ENCODE data around the gene CNTFR. TPM values are rescaled to one million over a fixed set of nuclear protein-coding genes. Genes with fewer than 3 reads are reported as not detected.
A peak's percentile ranks its signal among the peaks of the same experiment; 100 is the strongest.

The CNTFR gene
- total and polyA plus RNA-seq, 2 experiments from 2014 or later = not detected

DNA sequence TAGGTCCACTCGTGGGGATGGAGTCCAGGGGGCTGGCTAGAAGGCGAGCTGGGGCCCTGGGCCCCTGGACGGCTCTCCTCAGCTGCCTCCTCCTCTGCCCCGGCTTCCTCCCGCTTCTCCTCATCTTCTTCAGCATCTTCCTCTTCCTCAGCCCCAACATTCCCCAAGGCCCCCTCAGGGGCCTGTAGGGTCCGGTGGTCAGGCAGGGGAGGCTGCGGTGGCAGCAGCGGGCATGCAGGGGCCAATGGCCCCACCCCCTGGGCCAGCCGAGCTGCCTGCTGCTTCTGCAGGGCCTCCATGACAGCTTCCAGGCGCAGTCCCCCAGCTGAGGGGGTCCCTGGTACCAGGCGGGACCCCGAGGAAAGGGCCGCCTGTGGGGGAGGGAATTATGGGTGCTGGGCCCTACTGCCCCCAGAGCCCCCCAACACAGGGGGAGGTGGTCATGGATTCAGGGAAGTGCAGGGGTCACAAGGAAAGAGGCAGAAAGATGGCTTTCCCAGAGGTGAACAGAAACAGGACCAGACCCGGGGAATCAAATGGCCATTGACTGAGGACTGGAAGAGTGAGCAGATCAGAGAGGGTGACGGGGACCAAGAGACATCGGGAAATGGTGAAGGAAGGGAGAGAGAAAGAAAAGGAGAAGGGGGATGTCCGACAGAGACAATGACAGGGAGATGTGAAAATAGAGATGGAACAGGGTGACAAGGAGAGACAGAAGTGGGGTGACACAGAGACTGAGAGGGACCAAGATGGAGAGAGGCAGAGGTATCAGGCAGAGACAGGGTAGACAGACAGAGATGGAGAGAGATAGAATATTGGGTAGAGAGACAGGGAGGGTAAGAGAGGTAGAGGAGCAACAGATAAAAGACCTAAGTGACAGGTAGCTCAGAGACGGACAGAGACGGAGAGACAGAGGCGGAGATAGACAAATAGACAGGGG, 38.5 kb upstream of the CNTFR start:
- H3K79me2 ChIP-seq (ENCODE audit: insufficient read depth) = no peaks in the 10 kb centered on the region
- H3K27me3 ChIP-seq (replicated peaks; ENCODE audit: insufficient read depth) = peaks cover 65% of the 10 kb centered on the region
- H3K4me1 ChIP-seq (ENCODE audit: insufficient read depth) = no peaks in the 10 kb centered on the region
- TF ChIP-seq EZH2 (IDR thresholded peaks at IDR 0.05; ENCODE audit: insufficient read depth, poor library complexity, severe bottlenecking) (peak; percentile 100), EZH2phosphoT487 (IDR thresholded peaks at IDR 0.05; ENCODE audit: insufficient read depth, low read depth) (peak; percentile 88)
- H3F3A ChIP-seq (ENCODE audit: insufficient read depth) = peaks cover 7% of the 10 kb centered on the region; the same call in 1 of the 2 replicates
- no peaks in the 10 kb centered on the region for H4K20me1 ChIP-seq (ENCODE audit: insufficient read depth)
- in situ Hi-C loops (cut with MboI) = no loop called here
- H3K27ac ChIP-seq = no peak overlapping the region
- H2AFZ ChIP-seq = 0 out of 2 replicates have a peak overlapping the region, but pooled peaks have one; percentile 33
- no peak overlapping the region for H3K9ac ChIP-seq
- DNase-seq = no peak
- no peaks in the 10 kb centered on the region for H3K36me3 ChIP-seq (ENCODE audit: low read depth)
- no peaks in the 10 kb centered on the region for H3K9me3 ChIP-seq (ENCODE audit: low read depth)
- H3K4me2 ChIP-seq (ENCODE audit: unreplicated experiment) = peak overlapping the region; percentile 30
- H3K9me2 ChIP-seq (ENCODE audit: insufficient read depth) = no peaks in the 10 kb centered on the region
- H3K4me3 ChIP-seq = peak overlapping the region; percentile 52
- WGBS, 2 experiments (ENCODE audit: low coverage in 1 of 2, low lambda C conversion rate in 2 of 2, missing lambda C conversion rate in 2 of 2) = 17 to 22% methylated on average over 14 to 20 of the region's 20 CpGs

DNA sequence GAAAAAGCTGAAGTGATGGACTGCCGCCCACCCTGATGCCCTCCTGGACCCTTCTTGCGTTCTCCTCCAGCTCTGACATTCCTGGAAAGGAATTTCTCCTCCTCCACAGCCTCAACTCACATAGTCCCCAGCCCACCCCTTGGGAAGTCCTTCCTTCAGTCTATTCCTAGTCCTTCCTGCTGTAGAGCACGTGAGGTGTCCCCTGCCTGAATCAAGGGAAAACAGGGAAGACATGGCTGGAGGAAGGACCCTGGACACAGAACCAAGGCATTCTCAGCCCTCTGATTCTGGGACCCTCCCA, 35.6 kb upstream of the CNTFR start:
- H3F3A ChIP-seq (ENCODE audit: insufficient read depth) = no peaks in the 10 kb centered on the region
- H3K9me3 ChIP-seq (ENCODE audit: low read depth) = no peaks in the 10 kb centered on the region
- H3K9me2 ChIP-seq (ENCODE audit: insufficient read depth) = no peaks in the 10 kb centered on the region
- no peak overlapping the region for H3K27ac ChIP-seq
- no peaks in the 10 kb centered on the region for H3K4me1 ChIP-seq (ENCODE audit: insufficient read depth)
- peaks cover 1% of the 10 kb centered on the region for H3K79me2 ChIP-seq (ENCODE audit: insufficient read depth)
- no peak for DNase-seq
- peaks cover 60% of the 10 kb centered on the region for H3K27me3 ChIP-seq (replicated peaks; ENCODE audit: insufficient read depth)
- no peak for TF ChIP-seq EZH2phosphoT487 (IDR thresholded peaks at IDR 0.05; ENCODE audit: insufficient read depth, low read depth)
- TF ChIP-seq EZH2 (IDR thresholded peaks at IDR 0.05; ENCODE audit: insufficient read depth, poor library complexity, severe bottlenecking) = no peak
- no peak overlapping the region for H3K4me3 ChIP-seq
- no peak overlapping the region for H2AFZ ChIP-seq
- in situ Hi-C loops (cut with MboI) = no loop called here
- no peaks in the 10 kb centered on the region for H4K20me1 ChIP-seq (ENCODE audit: insufficient read depth)
- H3K4me2 ChIP-seq (ENCODE audit: unreplicated experiment) = no peak overlapping the region
- H3K9ac ChIP-seq = no peak overlapping the region
- WGBS, 2 experiments (ENCODE audit: low coverage in 1 of 2, low lambda C conversion rate in 2 of 2, missing lambda C conversion rate in 2 of 2) = 48 to 56% methylated on average over 3 of the region's 3 CpGs
- H3K36me3 ChIP-seq (ENCODE audit: low read depth) = no peaks in the 10 kb centered on the region

DNA sequence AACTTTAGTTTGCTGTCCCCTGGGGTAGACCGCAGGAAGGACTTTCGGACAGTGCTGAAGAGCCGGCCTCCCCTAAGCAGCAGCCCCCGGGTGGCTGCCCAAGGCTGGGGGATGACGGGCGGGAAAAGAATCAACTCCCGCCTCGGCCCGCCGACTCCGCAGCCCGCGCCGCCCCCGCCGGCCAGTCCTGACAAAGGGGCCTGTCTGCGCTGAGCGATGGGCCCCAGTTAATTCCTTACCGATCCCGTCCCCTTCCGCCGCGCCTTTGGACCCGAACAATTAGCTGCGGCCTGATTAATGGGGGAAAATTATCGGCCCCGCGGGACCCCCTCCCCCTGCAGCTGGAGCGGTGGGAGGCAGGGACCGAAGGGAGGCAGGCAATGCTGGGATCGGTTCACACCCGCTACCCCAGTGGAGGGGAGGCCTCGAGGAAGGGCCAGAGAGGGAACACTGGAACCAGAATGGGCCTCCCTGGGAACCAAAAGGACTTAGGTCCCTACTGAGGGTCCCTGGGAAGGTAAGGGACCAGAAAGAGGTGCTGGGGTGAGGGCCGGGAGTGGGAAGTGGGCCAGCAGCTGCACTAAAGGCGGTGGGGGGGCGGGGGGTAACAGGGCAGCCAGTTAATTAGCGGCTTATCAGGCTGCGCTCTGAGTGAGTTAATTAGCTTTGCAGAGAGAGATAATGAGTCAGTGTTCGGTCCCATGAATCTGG, 35.1 kb upstream of the CNTFR start:
- Histone ChIP-seq H3K79me2 (ENCODE audit: insufficient read depth) (peaks cover 7% of the 10 kb centered on the region), H3K27me3 (replicated peaks; ENCODE audit: insufficient read depth) (peaks cover 56% of the 10 kb centered on the region), H4K20me1 (ENCODE audit: insufficient read depth) (no peaks in the 10 kb centered on the region), H3K4me3 (no peak overlapping the region), H3K27ac (no peak overlapping the region), H3F3A (ENCODE audit: insufficient read depth) (no peaks in the 10 kb centered on the region), H3K4me2 (ENCODE audit: unreplicated experiment) (no peak overlapping the region), H3K9me3 (ENCODE audit: low read depth) (no peaks in the 10 kb centered on the region), H3K9ac (no peak overlapping the region), H3K9me2 (ENCODE audit: insufficient read depth) (no peaks in the 10 kb centered on the region), H2AFZ (no peak overlapping the region), H3K36me3 (ENCODE audit: low read depth) (no peaks in the 10 kb centered on the region), H3K4me1 (ENCODE audit: insufficient read depth) (0 out of 2 replicates have a peak, but pooled peaks cover under 1% of the 10 kb centered on the region)
- no peak for DNase-seq
- in situ Hi-C loops (cut with MboI) = loop anchor here (25.0 kb wide), 1 partner anchor 112 kb away; the partner anchor contains the start of gene ENHO
- no peak for TF ChIP-seq EZH2 (IDR thresholded peaks at IDR 0.05; ENCODE audit: insufficient read depth, poor library complexity, severe bottlenecking)
- no peak for TF ChIP-seq EZH2phosphoT487 (IDR thresholded peaks at IDR 0.05; ENCODE audit: insufficient read depth, low read depth)
- WGBS, 2 experiments (ENCODE audit: low coverage in 1 of 2, low lambda C conversion rate in 2 of 2, missing lambda C conversion rate in 2 of 2) = 32 to 34% methylated on average over 21 to 39 of the region's 39 CpGs

DNA sequence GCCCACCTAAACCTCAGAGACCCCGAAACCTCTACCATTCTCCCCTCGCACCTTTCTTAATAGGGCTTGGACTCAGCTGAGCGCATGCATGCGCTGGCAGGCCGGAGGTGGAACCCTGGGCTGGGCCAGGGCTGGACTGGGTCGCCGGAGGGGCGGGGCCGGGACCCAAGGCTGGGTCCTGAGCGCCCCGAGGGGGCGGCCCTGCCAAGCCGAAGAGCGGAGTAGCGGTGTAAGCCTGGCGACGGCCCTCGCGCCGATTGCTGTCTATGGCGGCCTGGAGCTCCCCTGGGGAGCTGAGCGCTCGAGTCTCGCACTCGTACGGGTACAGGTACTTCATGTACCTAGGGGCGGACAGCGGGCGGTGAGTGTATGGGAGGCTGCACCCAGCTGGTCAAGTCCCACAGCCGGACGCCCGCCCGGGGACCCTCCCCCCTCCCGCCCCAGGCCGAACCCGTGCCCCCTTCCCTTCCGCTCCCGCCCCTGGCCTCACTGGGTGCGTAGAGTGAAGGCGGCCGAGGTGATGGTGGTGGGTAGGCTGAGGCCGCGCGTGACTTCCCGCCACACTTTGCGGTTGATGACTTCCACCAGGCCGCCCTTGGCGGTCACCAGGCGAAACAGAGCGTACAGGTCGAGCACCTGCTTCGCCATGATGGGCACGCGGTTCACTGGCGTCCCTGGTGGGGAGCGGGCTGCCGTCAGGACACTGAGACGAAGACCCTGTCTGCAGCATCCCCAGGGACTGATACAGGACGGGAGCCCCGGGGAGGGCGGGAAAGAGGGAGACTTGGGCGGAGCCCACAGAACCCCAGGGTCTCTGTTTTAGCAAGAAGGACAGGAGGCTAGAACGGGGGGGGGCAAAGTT, 34.1 kb upstream of the CNTFR start:
- H2AFZ ChIP-seq = no peak overlapping the region
- WGBS, 2 experiments (ENCODE audit: low coverage in 1 of 2, low lambda C conversion rate in 2 of 2, missing lambda C conversion rate in 2 of 2) = 14 to 25% methylated on average over 41 to 63 of the region's 63 CpGs

More for the DNA sequence above, 34.1 kb upstream of the CNTFR start:
- Histone ChIP-seq H3K4me3 (no peak overlapping the region), H3K27ac (no peak overlapping the region), H3K27me3 (replicated peaks; ENCODE audit: insufficient read depth) (peaks cover 49% of the 10 kb centered on the region), H3K9me3 (ENCODE audit: low read depth) (no peaks in the 10 kb centered on the region), H3F3A (ENCODE audit: insufficient read depth) (no peaks in the 10 kb centered on the region), H3K4me1 (ENCODE audit: insufficient read depth) (peaks cover 8% of the 10 kb centered on the region), H3K36me3 (ENCODE audit: low read depth) (no peaks in the 10 kb centered on the region), H3K4me2 (ENCODE audit: unreplicated experiment) (no peak overlapping the region), H3K79me2 (ENCODE audit: insufficient read depth) (peaks cover 17% of the 10 kb centered on the region), H4K20me1 (ENCODE audit: insufficient read depth) (no peaks in the 10 kb centered on the region), H3K9me2 (ENCODE audit: insufficient read depth) (no peaks in the 10 kb centered on the region), H3K9ac (no peak overlapping the region)
- TF ChIP-seq EZH2phosphoT487 (IDR thresholded peaks at IDR 0.05; ENCODE audit: insufficient read depth, low read depth) (no peak), EZH2 (IDR thresholded peaks at IDR 0.05; ENCODE audit: insufficient read depth, poor library complexity, severe bottlenecking) (peak; percentile 1)
- DNase-seq = no peak
- in situ Hi-C loops (cut with MboI) = loop anchor here (25.0 kb wide), 1 partner anchor 111 kb away; the partner anchor contains the start of gene ENHO
